GM10266 (cell line): ENCODE data around the gene MSI2.

Experiments
- DNase-seq: peaks from one replicate; pipeline ENCODE4 v3.0.0; 2012; ENCODE audit errors: extremely low spot score
- TF ChIP-seq, protein P1 (sequence below): IDR thresholded peaks from 2 replicates; pipeline ENCODE4 v1.5.1; 2012; ENCODE audit warnings: mild to moderate bottlenecking, low read depth; ENCODE audit not compliant: control insufficient read depth, insufficient read depth; ENCODE audit errors: missing control alignments

MSI2 gene

DNA sequence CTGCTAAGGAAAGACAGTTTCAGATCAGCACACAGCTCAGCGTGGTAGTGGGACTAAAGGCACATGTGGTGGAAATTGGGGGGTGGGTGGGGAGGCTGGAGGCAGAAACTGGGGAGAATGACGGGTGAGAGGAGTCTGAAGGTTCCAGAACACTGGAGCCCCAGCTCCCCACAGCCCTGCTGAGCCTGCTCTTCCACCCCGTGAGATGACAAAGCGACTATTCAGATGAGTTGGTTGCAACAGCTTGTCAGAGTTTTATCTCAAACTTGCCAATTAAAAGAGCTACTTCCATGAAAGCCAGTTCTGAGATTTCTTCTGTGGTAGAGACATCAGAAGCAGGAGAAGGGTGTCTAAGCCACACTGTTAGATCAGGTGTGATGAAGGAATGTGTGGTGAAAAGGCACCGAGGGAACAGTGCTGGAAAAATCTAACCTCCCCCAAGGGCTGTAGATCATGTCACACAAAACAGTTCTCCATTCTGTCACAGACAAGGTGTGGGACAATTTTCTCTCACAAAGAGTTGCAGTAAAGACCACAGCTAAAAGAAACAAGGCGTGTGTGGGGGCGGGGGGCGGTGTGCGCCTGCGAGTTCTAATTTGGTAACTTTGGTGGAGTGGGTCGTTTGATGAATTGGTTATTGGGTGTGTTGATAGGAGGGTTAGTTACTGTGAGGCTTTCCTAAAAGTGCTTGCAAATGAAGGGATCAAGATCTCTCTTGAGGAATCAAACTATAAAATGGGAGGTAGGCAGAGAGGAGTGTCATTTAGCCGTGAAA is 449.8 kb downstream of the MSI2 start:
- no peak for DNase-seq
- TF ChIP-seq, protein P1, sequence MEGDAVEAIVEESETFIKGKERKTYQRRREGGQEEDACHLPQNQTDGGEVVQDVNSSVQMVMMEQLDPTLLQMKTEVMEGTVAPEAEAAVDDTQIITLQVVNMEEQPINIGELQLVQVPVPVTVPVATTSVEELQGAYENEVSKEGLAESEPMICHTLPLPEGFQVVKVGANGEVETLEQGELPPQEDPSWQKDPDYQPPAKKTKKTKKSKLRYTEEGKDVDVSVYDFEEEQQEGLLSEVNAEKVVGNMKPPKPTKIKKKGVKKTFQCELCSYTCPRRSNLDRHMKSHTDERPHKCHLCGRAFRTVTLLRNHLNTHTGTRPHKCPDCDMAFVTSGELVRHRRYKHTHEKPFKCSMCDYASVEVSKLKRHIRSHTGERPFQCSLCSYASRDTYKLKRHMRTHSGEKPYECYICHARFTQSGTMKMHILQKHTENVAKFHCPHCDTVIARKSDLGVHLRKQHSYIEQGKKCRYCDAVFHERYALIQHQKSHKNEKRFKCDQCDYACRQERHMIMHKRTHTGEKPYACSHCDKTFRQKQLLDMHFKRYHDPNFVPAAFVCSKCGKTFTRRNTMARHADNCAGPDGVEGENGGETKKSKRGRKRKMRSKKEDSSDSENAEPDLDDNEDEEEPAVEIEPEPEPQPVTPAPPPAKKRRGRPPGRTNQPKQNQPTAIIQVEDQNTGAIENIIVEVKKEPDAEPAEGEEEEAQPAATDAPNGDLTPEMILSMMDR = no peak

DNA sequence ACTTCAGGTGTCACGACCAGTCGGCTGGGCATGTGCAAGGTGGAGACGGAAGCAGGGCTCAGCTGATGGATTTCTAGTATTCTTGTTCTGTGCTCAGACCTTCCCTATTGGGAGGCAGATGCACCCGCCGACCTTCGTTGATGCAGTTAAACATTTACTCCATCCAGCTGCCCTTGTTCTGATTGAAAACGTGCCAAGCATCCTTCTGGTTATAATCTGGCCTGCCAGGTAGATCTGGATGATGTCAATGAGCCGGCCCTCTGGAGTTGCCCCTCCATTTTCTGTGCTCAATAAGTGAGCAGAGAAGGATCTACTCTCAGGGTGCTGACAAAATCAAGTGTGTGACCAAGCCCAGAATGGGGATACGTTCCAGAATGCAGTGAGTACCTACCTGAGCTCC is 450.4 kb downstream of the MSI2 start:
- no peak for DNase-seq
- TF ChIP-seq, protein P1 = no peak

DNA sequence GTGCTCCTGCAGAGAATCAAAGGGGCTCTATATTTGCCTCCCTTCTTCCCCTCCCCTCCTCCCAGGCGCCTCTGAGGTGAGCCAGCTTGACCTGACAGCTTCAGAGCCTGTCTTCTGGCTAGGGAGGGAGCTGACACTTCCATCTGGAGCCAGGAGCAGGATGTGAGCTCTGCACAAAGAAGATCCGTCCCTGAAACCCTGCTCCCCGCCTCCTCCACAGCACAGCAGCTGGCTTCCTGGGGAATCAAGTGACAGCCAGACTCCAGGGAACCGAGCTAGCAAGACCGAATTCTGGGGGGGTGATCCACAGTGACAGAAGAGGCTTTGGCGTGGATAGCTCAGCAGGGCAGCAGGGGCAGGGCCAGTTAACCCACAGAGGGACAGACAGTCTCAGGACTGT is 451.6 kb downstream of the MSI2 start:
- TF ChIP-seq, protein P1 = no peak
- no peak for DNase-seq

DNA sequence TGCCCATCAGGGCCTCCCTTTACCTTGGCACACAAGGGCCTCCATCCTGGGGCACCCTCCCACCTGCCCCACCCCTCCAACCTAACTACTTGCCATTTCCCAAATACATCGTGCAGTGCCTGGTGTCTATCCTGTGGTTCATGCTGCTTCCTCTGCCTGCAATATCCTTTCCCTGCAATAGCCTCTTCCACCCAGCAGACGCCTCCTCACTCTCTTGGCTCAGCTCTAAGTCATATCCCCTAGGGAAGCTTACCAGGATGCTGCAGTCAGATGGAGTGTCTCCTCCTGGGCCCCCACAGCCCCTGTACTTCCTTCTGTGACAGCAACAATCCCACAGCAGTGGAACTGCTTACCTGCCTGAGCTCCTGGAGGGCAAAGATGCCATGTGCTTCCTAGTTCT is 452.1 kb downstream of the MSI2 start:
- no peak for DNase-seq
- TF ChIP-seq, protein P1 = no peak

DNA sequence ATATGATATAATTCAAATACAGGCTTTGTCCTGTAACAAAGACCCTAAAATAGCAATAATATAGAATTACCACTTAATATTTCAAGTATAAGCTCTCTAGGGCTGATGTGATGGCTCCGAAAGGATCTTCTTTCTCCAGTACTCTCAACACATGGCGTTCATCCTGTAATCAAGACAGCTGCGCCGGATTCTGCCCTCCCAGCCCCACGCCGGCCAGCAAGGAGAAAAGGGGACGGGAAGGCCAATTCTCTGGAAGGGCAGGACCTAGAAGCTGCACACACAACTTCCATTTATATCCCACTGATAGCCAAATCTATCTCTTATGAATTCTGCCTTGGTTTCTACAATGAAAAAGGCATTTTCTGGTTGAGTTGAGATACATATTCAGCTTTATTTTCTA is 456.8 kb downstream of the MSI2 start:
- no peak for DNase-seq
- TF ChIP-seq, protein P1 = no peak

DNA sequence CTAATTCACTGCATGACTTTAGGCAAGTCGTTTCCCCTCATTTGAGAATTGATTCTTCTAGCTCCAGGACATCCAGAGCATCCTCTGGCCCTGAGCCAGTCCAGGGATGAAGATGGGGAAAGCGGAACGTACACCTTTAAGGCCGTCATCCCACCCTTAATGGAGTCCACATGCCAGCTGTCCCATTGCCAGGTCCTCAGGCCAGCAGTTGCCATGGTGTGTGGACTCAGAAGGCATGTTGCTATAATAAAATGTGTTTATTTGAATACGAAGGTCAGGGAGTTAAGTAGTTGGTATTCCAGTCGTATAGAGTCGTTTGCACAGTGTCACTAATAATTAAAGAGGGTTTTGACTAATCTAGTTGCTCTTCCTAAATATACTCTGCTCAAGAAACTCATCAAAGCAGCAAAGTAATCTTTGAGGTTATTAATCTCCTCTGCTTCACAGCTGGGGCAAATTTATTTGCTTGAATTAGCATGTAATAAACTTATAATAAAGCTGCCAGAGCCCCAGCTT is 458.4 kb downstream of the MSI2 start:
- TF ChIP-seq, protein P1 = no peak
- no peak for DNase-seq

DNA sequence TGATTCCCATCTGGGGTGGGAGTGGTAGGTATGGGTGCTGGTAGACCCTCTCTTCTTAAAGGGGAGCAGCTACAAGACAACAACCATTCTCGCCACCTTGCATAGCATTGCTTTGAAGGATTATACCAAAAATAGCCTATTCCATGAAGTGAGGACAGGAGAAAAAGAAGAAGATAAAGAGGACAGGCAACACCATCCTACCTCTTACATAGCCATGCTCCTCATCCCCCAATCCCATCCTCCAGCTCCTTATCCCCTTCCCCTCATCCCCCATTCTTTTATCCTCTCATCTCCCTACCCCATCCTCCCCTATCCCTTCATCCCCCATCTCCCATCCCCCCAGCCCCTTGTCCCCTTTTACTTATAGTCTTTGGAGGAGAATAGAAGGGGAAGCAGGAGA is 459.7 kb downstream of the MSI2 start:
- DNase-seq = no peak
- TF ChIP-seq, protein P1 = no peak
